Astrocyte of the cerebellum (primary cell): ENCODE measurements around the gene COL11A1.

Source experiments
- DNase-seq: peaks from one replicate; pipeline ENCODE4 v3.0.0-alpha.2; 2011; ENCODE audit warnings: low read depth
- H3K4me3 ChIP-seq: 2 replicates; pipeline ENCODE4 v1.5.1; 2011; ENCODE audit warnings: mild to moderate bottlenecking, low read depth, low read length, moderate library complexity
- CTCF ChIP-seq: IDR thresholded peaks from 2 replicates; pipeline ENCODE4 v1.5.1; 2012; ENCODE audit warnings: low read length, low read depth, moderate library complexity, mild to moderate bottlenecking; ENCODE audit errors: missing control alignments
- in situ Hi-C: cut with HindIII; loops from 2 replicates; pipeline ENCODE4 v1.10.0; 2017; ENCODE audit warnings: low sequenced_read_pairs

Gene COL11A1

GRCh38 chr1:102858695-102859094 lies 249.6 kb downstream of the COL11A1 start:
- DNase-seq = no peak
- in situ Hi-C loops = no loop called here

GRCh38 chr1:102857251-102857650 lies 251.1 kb downstream of the COL11A1 start:
- TF ChIP-seq CTCF = no peak
- in situ Hi-C loops = no loop called here
- H3K4me3 ChIP-seq = no peak overlapping the region
- DNase-seq = no peak

More at GRCh38 chr1:102858695-102859094, 249.6 kb downstream of the COL11A1 start:
- no peak overlapping the region for H3K4me3 ChIP-seq
- no peak for TF ChIP-seq CTCF

GRCh38 chr1:102853701-102854187 lies 254.6 kb downstream of the COL11A1 start:
- no peak for DNase-seq
- in situ Hi-C loops = no loop called here
- no peak overlapping the region for H3K4me3 ChIP-seq
- no peak for TF ChIP-seq CTCF

GRCh38 chr1:102853136-102853535 lies 255.2 kb downstream of the COL11A1 start:
- in situ Hi-C loops = no loop called here
- DNase-seq = no peak
- H3K4me3 ChIP-seq = no peak overlapping the region
- TF ChIP-seq CTCF = no peak

- H3K4me3 ChIP-seq = no peak overlapping the region
- TF ChIP-seq CTCF = no peak
- in situ Hi-C loops = no loop called here
- DNase-seq = no peak
Measured at GRCh38 chr1:102852613-102853012, 255.7 kb downstream of the COL11A1 start.

- DNase-seq = no peak
- no peak overlapping the region for H3K4me3 ChIP-seq
- in situ Hi-C loops = no loop called here
- TF ChIP-seq CTCF = no peak
Measured at GRCh38 chr1:102851616-102852015, 256.7 kb downstream of the COL11A1 start.

GRCh38 chr1:102842606-102843005 lies 265.7 kb downstream of the COL11A1 start:
- H3K4me3 ChIP-seq = no peak overlapping the region
- TF ChIP-seq CTCF = no peak
- no peak for DNase-seq
- in situ Hi-C loops = no loop called here
